Measurements from ENCODE around the gene PRIMPOL.
"Not testable (repeated sequence)": the region's sequence is repeated elsewhere in the genome, so short reads cannot be mapped to it uniquely, and the experiment has no call there.

PRIMPOL gene

GRCh38 chr4:184740980-184741391, 91.4 kb downstream of the PRIMPOL start:
- ChIA-PET POLR2A (no interaction called here), CTCF (interaction anchor here (0.6 to 5.0 kb wide), 8 partner anchors 10 to 355 kb away, joined by 3 to 22 read pairs (median 4); no protein-coding TSS in a partner anchor)
- Histone ChIP-seq H3K36me3 (ENCODE audit: control insufficient read depth in 4 of 4, insufficient read depth in 4 of 4, low read length in 3 of 4) (no peaks in the 10 kb centered on the region), H3K4me3 (ENCODE audit: control insufficient read depth in 1 of 7, extremely low read depth in 1 of 7, insufficient read depth in 4 of 7, low read depth in 2 of 7, low read length in 6 of 7) (no peak overlapping the region), H3K9me3 (ENCODE audit: control extremely low read depth in 1 of 5, control insufficient read depth in 4 of 5, insufficient read depth in 2 of 5, low read depth in 1 of 5, low read length in 4 of 5) (peaks cover 0 to 3% (median 0%) of the 10 kb centered on the region in 5 experiments), H3K27ac (ENCODE audit: insufficient read depth in 1 of 2, low read depth in 1 of 2, low read length in 2 of 2, poor library complexity in 1 of 2, severe bottlenecking in 2 of 2) (no peak overlapping the region), H3K27me3 (replicated peaks in 2 of 5; ENCODE audit: control insufficient read depth in 4 of 5, insufficient read depth in 5 of 5, low read length in 4 of 5) (no peaks in the 10 kb centered on the region), H3K4me1 (ENCODE audit: control extremely low read depth in 1 of 4, control insufficient read depth in 4 of 4, insufficient read depth in 4 of 4, low read length in 3 of 4) (peaks cover 2 to 18% (median 8%) of the 10 kb centered on the region in 4 experiments)
- WGBS (ENCODE audit: insufficient coverage), result over 99% methylated on average over 19 of the region's 20 CpGs
- DNase-seq, result no peak

- H3K4me3 ChIP-seq (ENCODE audit: control insufficient read depth in 1 of 7, extremely low read depth in 1 of 7, insufficient read depth in 4 of 7, low read depth in 2 of 7, low read length in 6 of 7); H3K27me3 ChIP-seq (replicated peaks in 2 of 5; ENCODE audit: control insufficient read depth in 4 of 5, insufficient read depth in 5 of 5, low read length in 4 of 5); H3K36me3 ChIP-seq (ENCODE audit: control insufficient read depth in 4 of 4, insufficient read depth in 4 of 4, low read length in 3 of 4); H3K9me3 ChIP-seq (ENCODE audit: control extremely low read depth in 1 of 5, control insufficient read depth in 4 of 5, insufficient read depth in 2 of 5, low read depth in 1 of 5, low read length in 4 of 5); H3K27ac ChIP-seq (ENCODE audit: insufficient read depth in 1 of 2, low read depth in 1 of 2, low read length in 2 of 2, poor library complexity in 1 of 2, severe bottlenecking in 2 of 2); DNase-seq: not testable (repeated sequence)
- POLR2A ChIA-PET, result interaction anchor here (1.0 kb wide), 1 partner anchor 80 kb away, joined by 3 read pairs; no protein-coding TSS in a partner anchor
- CTCF ChIA-PET, result interaction anchor here (0.6 to 5.0 kb wide), 11 partner anchors 10 to 354 kb away, joined by 3 to 22 read pairs (median 3); no protein-coding TSS in a partner anchor
- WGBS (ENCODE audit: insufficient coverage), result no CpG with 5 or more reads among the region's 1 CpG
- H3K4me1 ChIP-seq (ENCODE audit: control extremely low read depth in 1 of 4, control insufficient read depth in 4 of 4, insufficient read depth in 4 of 4, low read length in 3 of 4), result peaks cover 9 to 25% (median 15%) of the 10 kb centered on the region in 4 experiments
Observed at GRCh38 chr4:184741651-184742050, 92.1 kb downstream of the PRIMPOL start.

- ChIA-PET POLR2A (no interaction called here), CTCF (interaction anchor here (1.3 to 5.0 kb wide), 3 partner anchors 8 to 76 kb away, joined by 3 to 22 read pairs (median 13); no protein-coding TSS in a partner anchor)
- Histone ChIP-seq H3K4me3 (ENCODE audit: control insufficient read depth in 1 of 7, extremely low read depth in 1 of 7, insufficient read depth in 4 of 7, low read depth in 2 of 7, low read length in 6 of 7) (no peak overlapping the region), H3K36me3 (ENCODE audit: control insufficient read depth in 4 of 4, insufficient read depth in 4 of 4, low read length in 3 of 4) (no peaks in the 10 kb centered on the region), H3K9me3 (ENCODE audit: control extremely low read depth in 1 of 5, control insufficient read depth in 4 of 5, insufficient read depth in 2 of 5, low read depth in 1 of 5, low read length in 4 of 5) (peaks cover 0 to 3% (median 0%) of the 10 kb centered on the region in 5 experiments), H3K27ac (ENCODE audit: insufficient read depth in 1 of 2, low read depth in 1 of 2, low read length in 2 of 2, poor library complexity in 1 of 2, severe bottlenecking in 2 of 2) (no peak overlapping the region), H3K27me3 (replicated peaks in 2 of 5; ENCODE audit: control insufficient read depth in 4 of 5, insufficient read depth in 5 of 5, low read length in 4 of 5) (no peaks in the 10 kb centered on the region), H3K4me1 (ENCODE audit: control extremely low read depth in 1 of 4, control insufficient read depth in 4 of 4, insufficient read depth in 4 of 4, low read length in 3 of 4) (peaks cover 18 to 44% (median 32%) of the 10 kb centered on the region in 4 experiments)
- no peak for DNase-seq
- 97% methylated on average over 3 of the region's 4 CpGs for WGBS (ENCODE audit: insufficient coverage)
Observed at GRCh38 chr4:184743650-184744049, 94.1 kb downstream of the PRIMPOL start.

GRCh38 chr4:184744236-184744635, 94.7 kb downstream of the PRIMPOL start:
- no peak for DNase-seq
- 100% methylated on average over 5 of the region's 10 CpGs for WGBS (ENCODE audit: insufficient coverage)
- CTCF ChIA-PET, result interaction anchor here (1.3 to 5.0 kb wide), 3 partner anchors 7 to 76 kb away, joined by 3 to 22 read pairs (median 13); no protein-coding TSS in a partner anchor
- Histone ChIP-seq H3K27ac (ENCODE audit: insufficient read depth in 1 of 2, low read depth in 1 of 2, low read length in 2 of 2, poor library complexity in 1 of 2, severe bottlenecking in 2 of 2) (no peak overlapping the region), H3K4me1 (ENCODE audit: control extremely low read depth in 1 of 4, control insufficient read depth in 4 of 4, insufficient read depth in 4 of 4, low read length in 3 of 4) (peaks cover 18 to 40% (median 32%) of the 10 kb centered on the region in 4 experiments), H3K4me3 (ENCODE audit: control insufficient read depth in 1 of 7, extremely low read depth in 1 of 7, insufficient read depth in 4 of 7, low read depth in 2 of 7, low read length in 6 of 7) (no peak overlapping the region), H3K36me3 (ENCODE audit: control insufficient read depth in 4 of 4, insufficient read depth in 4 of 4, low read length in 3 of 4) (no peaks in the 10 kb centered on the region), H3K27me3 (replicated peaks in 2 of 5; ENCODE audit: control insufficient read depth in 4 of 5, insufficient read depth in 5 of 5, low read length in 4 of 5) (no peaks in the 10 kb centered on the region), H3K9me3 (ENCODE audit: control extremely low read depth in 1 of 5, control insufficient read depth in 4 of 5, insufficient read depth in 2 of 5, low read depth in 1 of 5, low read length in 4 of 5) (peaks cover 0 to 3% (median 0%) of the 10 kb centered on the region in 5 experiments)
- POLR2A ChIA-PET, result no interaction called here
